TTC549 (cell line): Measurements from ENCODE around the gene TIMM13.
A peak's percentile ranks its signal among the peaks of the same experiment; 100 is the strongest.
"Not testable (repeated sequence)": the region's sequence is repeated elsewhere in the genome, so short reads cannot be mapped to it uniquely, and the experiment has no call there.

Source experiments
- FAIRE-seq: peaks from 2 replicates; lab custom pipeline; 2012; peaks lifted over from hg19 to GRCh38; lab: Jason Lieb, UNC

Gene TIMM13

GRCh38 chr19:2427429-2428320, at the start of gene TIMM13:
Gene TIMM13, minus strand, starts transcription at chr19:2427586. Its CDS starts 53 bp downstream, at chr19:2427533.
- FAIRE-seq, result peak; percentile 43

DNA sequence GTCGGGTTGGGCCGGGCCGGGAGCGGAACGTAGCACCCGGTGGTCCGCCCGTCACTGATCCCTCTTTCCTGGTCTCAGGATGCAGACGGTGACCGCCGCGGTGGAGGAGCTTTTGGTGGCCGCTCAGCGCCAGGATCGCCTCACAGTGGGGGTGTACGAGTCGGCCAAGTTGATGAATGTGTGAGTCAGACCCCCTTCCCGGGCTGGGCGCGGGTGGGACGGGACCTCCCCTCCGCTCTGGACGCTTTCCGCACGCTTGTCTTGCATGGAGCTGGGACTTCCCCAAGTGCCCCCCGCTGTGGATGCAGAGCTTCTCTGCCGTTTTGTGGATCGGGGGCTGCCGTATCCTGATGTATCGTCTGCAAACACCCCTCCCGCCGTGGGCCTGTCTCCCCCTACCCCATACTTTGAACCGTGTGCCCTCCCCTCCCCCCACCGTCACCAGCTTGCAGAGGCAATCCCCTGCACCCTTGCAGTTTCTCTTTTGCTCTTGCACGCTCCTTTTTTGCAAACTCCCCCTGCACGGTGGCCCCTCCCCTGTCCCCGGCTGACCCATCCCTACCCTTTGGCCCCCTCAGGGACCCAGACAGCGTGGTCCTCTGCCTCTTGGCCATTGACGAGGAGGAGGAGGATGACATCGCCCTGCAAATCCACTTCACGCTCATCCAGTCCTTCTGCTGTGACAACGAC, 49.2 kb upstream of the TIMM13 start:
- no peak for FAIRE-seq

DNA sequence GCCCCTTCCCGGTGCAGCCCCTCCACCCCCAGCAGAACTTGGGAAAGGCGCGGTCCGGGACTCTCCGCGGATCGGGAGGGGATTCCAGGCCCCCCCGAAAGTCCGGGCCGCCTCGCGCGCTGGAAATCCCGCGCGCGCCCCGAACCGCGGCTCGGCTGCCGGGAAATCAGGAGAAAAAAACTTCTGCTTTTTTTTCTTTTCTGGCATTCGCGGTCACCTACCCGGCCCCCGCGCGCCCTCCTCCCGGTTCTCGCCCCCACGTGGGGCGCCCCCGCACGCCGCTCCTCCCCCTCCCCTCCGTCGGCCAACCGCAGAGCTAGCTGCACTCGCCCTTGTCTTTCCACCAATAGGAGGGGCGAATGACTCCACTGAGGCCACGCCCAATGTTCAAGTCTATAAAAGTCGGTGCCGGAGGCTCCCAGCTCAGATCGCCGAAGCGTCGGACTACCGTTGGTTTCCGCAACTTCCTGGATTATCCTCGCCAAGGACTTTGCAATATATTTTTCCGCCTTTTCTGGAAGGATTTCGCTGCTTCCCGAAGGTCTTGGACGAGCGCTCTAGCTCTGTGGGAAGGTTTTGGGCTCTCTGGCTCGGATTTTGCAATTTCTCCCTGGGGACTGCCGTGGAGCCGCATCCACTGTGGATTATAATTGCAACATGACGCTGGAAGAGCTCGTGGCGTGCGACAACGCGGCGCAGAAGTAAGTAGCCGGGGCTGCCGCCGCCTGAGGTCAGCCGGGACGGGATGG, 48.5 kb upstream of the TIMM13 start, which contains the start of gene GADD45B:
Gene GADD45B (plus strand): TSS at position 426 of the 749 bp plus-strand sequence. CDS start 232 bp downstream, at position 658.
- peak; percentile 93 for FAIRE-seq

GRCh38 chr19:2475018-2475701, 47.8 kb upstream of the TIMM13 start:
- FAIRE-seq, result no peak

GRCh38 chr19:2474232-2475017, 47.0 kb upstream of the TIMM13 start:
- no peak for FAIRE-seq

GRCh38 chr19:2469915-2470200, 42.5 kb upstream of the TIMM13 start:
- not testable (repeated sequence) for FAIRE-seq

DNA sequence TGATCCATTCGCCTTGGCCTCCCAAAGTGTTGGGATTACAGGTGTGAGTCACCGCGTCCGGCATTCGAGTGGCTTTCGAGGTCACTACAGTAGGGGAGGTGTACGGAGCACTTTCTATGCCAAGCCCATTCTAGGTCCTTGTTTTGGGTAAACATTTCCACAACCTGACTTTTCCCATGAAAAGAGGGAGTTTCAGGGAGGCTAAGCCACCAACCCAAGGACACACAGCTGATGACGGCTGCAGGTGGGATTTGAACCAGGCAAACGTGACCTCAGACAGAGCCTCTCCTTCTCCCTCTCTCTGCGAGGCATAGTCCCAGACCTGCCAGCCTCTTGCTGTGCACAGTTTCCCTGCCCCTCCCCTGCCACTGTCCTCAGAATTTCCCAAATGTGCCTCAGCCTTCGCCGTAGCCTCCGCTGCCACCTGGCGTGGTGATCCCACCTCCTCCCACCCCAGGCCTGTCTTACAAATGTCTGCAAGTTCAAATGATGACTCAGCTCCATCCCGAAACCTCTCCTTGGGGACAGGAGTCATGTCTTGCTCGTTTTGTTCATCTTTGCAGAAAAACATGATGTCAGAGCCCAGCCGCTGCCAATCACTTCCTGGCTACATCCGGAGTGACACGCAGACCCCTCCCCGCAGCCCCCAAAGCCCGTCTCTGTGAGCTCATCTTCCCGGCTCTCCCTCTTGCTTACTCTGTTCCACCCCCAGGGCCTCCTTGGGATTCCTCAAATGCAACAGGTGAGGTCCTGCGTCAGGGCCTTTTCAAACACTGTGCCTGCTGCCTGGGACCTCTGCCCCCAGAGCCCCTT, 41.9 kb upstream of the TIMM13 start:
- no peak for FAIRE-seq

- no peak for FAIRE-seq
Measured at GRCh38 chr19:2468596-2468995, 41.2 kb upstream of the TIMM13 start.

DNA sequence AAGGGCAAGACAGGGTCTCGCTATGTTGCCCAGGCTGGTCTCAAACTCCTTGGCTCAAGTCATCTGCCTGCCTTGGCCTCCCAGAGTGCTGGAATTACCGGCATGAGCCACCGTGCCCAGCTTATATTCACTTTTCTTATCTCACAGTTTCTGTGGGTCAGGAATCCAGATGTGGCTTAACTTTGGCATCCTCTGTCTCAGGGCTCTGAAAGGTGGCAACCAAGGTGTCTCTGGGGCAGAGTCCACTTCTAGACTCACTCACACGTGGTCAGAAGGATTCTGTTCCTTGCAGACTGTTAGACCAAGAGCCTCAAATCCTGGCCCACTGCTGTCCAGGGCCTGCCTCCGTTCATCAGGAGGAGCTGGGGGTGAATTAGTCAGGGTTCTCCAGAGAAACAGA, 37.0 kb upstream of the TIMM13 start:
- FAIRE-seq, result no peak

DNA sequence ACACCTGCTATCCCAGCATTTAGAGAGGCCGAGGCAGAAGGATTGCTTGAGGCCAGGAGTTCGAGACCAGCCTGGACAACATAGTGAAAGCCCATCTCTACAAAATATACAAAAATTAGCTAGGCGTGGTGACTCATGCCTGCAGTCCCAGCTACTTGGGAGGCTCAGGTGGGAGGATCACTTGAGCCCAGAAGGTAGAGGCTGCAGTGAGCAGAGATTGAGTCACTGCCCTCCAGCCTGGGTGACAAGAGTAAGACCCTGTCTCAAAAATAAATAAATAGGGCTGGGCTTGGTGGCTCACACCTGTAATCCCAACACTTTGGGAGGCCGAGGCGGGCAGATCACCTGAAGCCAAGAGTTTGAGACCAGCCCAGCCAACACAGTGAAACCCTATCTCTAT, 36.3 kb upstream of the TIMM13 start:
- FAIRE-seq, result not testable (repeated sequence)

DNA sequence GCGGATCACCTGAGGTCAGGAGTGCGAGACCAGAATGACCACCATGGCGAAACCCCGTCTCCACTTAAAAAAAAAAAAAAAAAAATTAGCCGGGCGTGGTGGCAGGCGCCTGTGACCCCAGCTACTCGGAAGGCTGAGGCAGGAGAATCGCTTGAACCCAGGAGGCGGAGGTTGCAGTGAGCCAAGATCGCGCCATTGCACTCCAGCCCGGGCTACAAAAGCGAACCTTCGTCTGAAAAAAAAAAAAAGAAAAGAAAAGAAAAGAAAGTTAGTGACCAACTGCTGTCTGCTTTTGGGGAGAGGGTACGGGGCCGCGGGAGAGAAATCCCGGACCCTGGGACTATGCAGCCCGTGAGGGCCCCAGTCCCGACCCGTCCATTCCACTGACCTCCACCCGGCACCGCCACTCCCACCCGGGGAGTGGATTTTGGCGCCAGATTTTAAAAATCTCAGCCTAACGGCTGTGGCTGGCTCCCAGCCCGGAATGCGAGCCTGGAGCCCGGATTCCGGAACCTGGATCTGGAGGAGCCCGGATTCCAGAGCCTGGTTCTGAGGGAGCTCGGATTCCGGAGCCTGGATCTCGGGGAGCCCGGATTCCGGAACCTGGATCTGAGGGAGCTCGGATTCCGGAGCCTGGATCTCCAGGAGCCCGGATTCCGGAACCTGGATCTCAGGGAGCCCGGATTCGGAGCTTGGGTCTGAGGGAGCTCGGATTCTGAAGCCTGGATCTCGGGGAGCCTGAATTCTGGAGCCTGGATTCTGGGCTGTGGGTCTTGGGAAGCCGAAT, 35.4 kb upstream of the TIMM13 start:
- FAIRE-seq, result peak; percentile 66

DNA sequence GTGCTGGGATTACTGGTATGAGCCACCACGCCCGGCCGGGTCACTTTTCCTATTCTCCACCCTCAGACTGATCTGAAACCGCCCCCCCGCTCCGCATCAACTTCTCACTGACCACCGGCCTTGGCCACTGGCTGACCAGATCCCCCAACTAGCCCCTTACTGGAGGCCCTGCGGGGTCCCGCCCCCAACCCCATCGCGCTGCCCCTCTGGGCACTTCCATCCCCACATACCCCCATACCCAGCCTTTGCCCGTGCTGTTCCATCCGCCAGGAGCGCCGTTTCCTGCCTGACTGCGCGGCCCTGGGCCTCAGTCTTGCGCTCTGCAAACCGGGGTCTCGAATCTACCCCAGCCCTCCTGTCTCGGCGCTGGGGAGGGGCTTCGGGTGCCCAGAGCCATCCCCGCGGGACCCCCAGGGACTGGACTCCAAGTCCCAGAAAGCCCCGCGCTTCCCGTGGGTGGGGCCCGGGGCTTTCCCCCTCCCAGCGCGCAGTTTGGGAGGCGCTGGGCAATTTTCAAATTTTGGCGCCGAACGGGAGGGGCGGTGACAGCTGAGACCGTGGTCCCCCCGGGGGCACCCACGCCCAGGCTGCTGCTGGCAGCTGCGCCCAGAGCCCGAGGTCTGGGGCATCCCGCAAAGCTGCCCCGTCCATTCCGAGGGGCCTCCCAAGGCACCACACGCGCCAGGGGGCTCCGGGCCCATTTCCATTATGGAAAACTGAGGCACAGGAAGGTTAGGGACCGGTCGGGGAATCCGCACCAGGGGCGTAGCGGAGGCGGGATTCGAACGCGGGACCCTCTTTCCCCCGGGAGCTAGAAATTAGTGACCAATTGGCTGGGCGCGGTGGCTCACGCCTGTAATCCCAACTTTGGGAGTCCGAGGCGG, 34.6 kb upstream of the TIMM13 start:
- FAIRE-seq, result no peak

DNA sequence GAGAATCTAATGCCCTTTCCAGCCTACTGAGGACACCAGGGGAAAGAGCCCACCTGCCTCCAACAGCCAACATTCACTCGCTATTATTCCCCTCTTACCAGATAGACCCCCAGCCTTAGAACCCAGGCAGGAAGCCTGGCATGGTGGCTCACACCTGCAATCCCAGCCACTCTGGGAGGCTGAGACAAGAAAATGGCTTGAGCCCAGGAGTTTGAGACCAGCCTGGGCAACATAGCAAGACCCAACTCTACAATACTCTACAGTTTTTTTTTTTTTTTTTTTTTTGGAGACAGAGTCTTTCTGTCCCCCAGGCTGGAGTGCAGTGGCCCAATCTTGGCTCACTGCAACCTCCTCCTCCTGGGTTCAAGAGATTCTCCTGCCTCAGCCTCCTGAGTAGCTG, 32.9 kb upstream of the TIMM13 start:
- FAIRE-seq, result no peak

DNA sequence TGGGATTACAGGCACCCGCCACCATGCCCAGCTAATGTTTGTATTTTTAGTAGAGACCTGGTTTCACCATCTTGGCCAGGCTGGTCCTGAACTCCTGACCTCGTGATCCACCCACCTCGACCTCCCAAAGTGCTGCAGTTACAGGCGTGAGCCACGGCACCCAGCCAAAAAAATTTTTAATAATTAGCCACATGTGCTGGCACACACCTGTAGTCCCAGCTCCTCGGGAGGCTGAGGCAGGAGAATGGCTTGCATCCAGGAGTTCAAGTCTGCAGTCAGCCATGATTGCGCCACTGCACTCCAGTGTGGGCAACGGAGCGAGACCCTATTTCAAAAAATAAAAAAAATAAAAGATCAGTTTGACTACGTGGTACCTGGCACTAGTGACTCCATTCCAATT, 31.4 kb upstream of the TIMM13 start:
- not testable (repeated sequence) for FAIRE-seq

DNA sequence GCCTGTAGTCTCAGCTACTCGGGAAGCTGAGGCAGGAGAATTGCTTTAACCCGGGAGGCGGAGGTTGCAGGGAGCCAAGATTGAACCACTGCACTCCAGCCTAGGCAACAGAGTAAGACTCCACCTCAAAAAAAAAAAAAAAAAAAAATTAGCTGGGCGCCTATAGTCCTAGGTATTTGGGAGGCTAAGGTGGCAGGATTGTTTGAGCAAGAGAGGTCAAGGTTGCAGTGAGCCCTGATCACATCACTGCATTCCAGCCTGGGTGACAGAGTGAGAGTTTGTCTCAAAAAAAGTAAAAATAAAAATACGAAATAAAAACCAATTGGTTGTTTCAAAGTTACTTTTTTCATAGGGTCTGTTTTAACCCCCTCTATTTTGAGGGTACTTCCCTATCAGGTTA, 30.7 kb upstream of the TIMM13 start:
- no peak for FAIRE-seq

DNA sequence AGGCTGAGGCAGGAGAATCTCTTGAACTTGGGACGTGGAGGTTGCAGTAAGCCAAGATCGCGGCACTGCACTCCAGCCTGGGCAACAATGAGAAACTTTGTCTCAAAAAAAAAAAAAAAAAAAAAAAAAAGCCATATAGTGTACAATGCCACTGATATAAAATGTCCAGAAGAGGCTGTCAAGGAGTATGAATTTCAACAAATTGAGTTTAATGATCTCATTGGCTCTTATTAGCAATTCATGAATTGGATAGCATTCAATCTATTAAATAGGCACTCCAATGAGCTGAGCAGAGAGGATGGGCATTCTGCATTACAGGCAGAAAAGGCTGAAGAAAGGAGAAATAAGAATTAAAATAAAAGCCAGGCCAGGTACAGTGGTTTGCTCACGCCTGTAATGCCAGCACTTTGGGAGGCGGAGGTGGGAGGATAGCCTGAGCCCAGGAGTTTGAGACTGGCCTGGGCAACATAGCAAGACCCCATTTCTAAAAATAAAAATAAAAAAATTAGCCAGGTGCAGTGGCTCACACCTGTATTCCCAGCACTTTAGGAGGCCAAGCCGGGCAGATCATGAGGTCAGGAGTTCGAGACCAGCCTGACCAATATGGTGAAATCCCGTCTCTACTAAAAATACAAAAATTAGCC, 30.1 kb upstream of the TIMM13 start:
- FAIRE-seq, result no peak

- FAIRE-seq, result no peak
Measured at GRCh38 chr19:2455851-2456570, 28.6 kb upstream of the TIMM13 start.
